ENCODE measurements around the gene FAF1.
"Not testable (repeated sequence)": the region's sequence is repeated elsewhere in the genome, so short reads cannot be mapped to it uniquely, and the experiment has no call there.

FAF1 gene

DNA sequence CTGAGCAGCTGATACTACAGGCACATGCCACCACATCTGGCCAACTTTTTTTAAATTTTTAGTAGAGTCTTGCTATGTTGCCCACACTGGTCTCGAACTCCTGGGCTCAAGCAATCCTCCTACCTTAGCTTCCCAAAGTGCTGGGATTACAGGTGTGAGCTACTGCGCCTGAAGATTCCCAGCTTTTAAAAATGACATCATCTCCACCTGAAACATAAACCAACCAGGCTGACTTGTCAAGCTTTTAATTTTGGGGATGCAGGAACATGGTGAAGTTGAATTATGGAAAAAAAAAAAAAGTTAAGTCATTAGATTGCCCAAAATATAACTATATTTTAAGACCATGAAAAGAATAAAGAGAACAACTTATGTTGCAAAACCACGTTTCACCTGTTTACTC, 350.6 kb downstream of the FAF1 start:
- no peak for DNase-seq

DNA sequence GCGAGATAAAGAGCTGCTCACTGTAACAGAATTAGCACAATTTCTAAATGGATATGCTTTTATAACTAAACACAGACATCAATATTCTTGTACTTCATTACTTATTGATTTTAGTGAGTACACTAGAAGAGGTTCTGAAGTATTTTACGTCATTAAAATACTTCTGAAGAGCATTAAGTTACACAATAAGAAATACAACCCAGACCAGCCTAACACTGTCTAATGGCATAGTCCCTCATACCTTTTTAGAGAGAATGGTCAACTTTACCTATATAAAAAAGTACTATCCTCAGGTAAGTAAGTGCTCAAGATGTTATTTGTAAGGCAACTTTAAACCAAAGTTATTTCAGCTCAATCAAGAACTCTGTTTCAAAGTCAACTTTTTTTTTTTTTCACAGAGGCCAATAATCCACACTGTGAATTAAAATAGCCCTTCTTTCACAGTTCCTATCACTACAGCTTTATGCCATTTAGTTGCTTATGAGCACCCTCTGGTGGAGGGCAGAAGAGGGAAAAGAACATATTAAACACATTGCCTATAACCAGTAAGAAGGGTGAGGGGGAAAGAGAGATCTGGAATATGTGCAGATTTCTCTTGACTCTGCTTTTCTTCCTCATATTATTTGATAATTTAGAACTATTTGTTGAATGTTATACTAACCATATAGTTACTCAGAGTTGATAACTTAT, 354.7 kb downstream of the FAF1 start:
- DNase-seq, result no peak

DNA sequence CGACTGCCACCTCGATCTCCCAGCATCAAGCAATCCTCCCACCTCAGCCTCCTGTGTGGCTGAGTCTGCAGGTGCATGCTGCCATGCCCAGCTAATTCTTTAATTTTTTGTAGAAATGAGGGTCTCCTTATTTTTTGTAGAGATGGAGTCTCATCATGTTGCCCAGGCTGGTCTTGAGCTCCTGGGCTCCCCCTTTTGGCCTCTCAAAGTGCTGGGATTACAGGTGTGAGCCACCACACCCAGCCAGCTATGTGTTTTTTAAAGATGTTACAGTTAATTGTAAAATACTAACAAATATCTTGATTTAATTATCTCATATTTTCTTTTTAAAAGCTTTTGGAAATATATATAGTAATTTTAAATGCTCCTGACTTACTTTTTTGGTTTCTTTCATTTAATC, 355.5 kb downstream of the FAF1 start:
- DNase-seq, result no peak

DNA sequence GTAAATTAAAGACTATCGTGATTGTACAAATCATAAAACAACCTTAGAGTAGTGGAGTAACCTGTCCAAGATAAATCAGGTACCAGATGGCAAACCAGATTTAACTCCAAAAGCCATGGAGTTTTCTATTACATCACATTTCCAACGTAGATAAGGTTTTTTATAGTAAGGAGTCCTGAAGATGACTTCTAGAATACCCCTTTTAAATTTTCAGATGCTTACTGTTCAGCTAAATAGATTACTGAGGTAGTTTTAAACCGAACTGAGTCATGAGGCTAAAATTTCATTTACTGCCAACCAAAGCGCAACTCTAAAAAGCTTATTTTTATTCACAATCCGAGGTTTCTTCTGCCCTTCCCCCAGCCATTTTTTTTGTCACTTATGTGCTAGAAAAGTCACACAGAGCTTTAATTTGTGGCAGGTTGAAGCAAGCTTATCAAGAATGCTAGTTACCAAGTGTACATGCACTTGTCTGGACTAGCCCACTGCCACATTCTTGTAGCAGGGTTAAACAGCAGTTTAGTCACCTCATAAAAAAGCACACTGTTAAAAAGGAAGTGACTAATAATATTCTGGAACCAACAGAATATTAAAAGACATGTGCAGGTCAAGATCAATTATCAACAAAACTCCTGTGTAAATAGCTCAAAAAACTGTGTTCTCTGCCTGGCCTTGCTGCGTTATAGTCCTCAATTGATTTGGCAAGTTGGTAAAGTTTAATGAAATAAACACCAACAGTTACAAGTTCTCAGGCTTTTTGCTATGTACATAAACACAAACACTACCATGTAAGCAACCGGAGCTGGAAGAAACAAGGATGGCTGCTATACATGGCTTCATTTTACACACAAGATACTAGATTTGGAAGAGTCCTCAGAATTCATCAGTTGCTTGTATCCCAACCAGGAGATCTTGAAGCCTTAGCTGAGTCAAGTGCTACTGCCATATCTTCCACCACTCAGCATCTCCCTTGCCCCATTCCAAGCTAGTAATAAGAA, 356.5 kb downstream of the FAF1 start:
- no peak for DNase-seq

DNA sequence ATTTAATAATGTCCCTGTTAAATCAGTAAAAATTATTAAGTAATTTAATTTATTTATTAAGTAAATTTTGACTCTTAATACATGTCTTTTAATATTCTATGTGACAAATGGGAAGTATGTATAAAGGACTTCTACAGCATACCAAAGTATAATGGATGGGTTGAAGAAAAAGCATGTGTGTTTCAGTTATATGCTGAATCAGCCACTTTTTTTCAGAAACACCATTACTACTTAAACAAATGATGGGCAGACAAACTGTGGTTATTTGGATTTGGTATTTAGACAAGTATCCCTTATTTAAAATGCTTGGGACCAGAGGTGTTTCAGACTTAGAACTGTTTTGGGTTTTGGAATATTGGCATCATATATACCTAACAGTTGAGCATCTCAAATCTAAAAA, 360.5 kb downstream of the FAF1 start:
- DNase-seq, result no peak

DNA sequence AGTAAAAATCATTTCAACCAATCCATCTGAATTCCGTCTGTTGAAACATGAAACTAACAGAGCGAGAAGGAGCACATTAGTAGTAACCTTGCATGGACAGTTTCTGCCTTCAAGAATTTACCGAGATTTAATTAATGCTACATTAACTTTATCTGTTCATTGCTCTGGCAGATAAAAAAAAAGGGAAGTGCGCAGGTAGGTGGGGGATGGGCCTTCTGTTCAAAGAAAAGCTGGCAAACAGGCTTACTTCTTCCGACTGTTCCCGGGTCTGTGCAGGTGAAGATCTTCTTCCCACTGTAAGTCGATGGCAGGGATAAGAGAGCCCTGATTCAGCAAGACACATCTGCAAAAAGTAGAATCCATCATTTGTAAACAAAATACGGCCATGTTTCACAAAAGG, 364.2 kb downstream of the FAF1 start:
- DNase-seq, result no peak

DNA sequence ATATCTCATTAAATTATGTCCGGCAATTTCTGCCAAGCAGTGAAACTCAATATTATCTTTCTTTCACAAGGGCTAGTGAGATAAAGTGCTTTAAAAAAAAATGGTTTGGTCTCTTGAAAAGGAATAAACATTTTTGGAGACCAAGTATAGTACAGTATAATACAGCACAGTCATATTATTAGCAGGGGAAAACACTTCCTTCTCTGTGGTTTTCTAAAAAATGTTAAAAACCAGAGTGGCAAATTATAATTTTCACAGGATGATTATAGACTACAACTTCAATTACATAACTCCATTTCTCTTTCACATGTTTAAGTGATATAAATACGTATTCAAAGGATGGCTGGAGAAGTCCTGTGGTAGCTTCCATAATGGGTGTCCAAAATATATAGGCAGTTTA, 366.6 kb downstream of the FAF1 start:
- DNase-seq, result no peak

DNA sequence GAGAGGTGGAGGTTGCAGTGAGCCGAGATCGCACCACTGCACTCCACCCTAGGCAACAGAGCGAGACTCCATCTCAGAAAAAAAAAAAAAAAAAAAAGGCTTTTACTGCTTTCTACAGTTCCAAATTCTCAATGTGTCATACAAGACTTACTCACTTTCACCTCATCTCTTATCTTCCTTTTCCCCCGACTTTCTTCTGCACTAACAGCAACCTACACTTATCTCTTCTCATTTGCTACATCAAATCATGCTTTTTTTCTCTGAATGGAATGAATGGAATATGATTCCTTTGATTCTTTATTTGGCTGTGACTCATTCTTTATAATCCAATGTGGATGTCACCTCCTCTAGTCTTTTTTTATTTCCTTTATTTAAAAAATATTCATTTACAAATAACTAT, 368.5 kb downstream of the FAF1 start:
- no peak for DNase-seq

DNA sequence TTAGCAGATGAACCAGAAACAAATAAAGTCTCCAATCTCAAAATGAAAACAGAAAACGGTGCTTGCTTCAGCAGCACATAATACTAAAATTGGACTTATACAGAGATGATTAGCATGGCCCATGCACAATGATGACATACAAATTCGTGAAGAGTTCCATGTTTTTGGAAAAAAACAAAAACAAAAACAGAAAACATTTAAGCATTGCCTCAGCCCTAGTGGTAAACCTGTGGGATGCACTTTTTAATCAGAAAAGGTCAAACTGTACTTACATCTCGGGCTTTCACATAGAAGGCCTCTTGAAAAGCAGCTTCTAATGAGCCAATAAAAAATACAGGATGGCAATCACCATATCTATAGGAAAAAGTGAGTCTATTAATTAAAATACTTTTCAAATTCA, 377.7 kb downstream of the FAF1 start:
- no peak for DNase-seq

DNA sequence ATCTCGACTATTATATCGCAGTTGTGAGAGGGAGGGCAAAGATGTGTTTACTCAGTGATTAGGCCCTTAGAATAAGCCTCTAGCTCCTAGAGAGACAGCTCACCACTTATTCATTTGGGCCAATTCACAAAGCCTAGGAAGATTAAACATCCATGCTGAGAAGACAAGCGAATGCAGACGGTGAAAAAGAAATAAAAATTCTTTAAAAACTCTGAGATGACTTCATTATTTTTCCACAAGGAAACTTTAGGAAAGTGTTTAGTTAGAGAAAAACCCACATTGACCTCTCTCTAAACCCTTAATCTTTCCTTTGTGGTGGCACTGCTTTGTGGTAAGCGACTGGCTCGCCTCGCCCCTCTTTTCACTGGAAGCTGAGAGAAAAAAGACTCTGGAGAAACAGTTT, 390.0 kb downstream of the FAF1 start:
- DNase-seq, result no peak

DNA sequence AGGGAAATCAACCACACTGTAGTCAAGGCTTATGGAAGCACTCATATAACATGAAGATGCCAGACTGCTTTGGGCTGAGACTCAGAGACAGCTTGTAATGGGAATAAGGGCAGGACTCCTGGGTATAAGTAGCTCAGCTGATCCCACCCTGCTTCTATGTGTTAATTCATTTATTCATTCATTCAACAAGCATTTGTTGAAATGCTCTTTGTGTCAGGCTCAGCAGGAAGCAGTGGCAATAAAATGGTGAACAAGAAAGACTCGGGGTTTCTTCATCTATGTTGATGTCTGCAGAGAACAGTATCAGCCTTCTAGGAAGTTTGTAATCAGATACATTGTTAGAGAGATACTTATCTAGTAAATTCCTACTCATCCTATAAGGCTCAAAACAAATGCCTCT, 391.3 kb downstream of the FAF1 start:
- no peak for DNase-seq

DNA sequence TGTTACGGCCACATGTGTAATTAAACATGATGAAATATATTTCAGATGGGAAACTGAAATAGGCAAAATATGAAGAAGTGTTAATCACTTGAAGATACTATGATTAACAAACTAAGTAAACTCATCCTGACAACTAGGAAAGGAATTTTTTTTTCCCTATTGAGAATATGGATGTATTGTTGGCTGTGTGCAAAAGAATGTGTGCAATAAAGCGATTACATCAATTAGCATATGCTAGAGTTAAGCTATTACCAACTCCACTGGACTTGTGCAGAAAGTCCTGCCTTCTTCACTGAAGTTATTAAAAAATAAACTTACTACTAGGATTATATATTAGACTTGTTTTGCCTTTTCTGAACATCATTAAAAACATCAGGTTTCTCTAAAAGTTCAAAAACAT, 393.7 kb downstream of the FAF1 start:
- no peak for DNase-seq

DNA sequence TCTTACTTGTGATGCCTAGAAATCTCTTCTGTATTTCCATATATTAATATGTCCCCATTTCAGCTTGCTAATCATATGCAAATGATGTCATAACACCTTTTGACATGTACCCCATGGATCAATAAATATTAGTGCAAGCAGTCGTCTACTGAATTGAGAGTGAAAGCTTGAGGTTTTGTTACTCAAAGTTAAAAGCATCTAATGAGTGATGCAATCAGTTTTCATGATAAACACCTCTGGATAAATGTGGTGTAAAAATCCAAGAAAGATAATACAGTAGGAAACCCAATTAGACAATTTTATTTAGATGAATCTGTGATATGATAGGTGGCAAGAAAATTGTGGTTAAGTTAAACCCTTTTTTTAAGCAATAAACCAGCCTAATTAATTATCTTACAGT, 395.6 kb downstream of the FAF1 start:
- no peak for DNase-seq

DNA sequence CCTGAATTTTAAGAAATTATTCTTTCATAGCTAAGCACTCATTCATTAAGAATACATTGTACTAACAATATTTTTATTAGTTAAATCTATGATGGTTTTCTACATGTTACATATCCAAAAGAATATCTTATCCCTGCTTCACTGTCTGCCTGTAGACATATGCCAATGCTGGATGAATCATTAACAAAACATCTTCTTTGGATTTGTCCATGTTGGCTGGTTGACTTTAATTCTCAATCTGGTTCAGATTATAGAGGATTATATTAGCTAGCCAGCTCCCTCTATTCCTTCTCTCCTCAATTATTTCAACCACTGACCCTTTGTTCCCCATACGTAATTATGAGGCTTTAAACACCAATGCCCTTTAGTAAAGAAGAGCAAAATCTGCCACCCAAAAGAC, 398.0 kb downstream of the FAF1 start:
- DNase-seq, result no peak

DNA sequence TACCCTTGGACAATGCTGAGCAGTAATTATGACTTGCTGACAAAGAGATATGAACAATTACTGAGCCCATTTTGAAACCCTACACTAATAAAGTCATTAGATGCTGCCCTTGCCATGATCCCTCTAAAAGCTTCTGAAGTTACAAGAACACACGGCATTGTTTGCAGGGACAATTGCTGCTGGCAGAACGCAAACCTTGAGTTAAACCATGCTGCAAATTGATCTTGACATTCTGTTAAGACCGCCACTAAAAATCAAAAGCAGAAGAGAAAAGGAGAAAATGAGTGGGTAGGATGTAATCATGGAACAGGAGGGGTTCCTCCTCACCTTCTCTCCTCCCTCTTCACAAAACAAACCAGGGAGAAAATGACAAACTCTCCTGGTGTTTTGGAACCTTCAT, 400.6 kb downstream of the FAF1 start:
- DNase-seq, result no peak

DNA sequence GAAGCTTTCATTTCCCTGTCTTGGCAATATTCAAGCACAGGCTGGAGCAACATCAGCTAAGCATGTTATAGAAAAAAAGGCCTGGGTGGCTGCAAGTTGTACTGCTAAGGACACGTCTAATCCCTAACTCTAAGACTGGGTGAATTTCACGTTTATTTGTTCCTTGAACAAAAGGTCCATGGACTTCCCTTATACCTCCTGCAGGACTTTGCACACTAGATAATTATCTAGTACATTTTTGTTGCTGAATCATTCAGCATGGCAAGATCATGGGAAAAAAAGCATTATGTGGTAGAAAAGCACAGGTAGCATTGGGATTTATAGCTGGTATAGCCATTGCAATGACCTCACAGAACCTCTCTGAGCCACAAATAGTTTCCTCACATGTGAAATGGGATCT, 406.1 kb downstream of the FAF1 start:
- DNase-seq, result no peak

DNA sequence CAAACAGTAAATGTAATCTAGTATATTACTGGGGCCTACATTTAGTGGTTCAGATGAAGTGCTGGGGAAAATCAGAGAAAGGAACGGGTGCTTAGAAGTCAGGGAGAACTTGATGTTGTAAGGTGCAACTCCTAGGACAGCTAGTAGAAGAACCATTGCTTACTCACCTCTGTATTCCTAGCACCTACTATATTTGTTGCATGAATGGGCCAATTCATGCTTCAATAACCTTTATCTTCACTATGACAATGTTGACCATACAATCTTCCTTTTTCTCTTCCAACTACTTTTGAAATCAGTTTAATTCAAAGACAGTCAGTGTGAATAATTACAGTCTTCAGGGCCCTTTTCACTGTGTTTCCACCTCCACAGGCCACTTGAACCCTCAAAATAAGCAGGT, 411.8 kb downstream of the FAF1 start:
- DNase-seq, result no peak

DNA sequence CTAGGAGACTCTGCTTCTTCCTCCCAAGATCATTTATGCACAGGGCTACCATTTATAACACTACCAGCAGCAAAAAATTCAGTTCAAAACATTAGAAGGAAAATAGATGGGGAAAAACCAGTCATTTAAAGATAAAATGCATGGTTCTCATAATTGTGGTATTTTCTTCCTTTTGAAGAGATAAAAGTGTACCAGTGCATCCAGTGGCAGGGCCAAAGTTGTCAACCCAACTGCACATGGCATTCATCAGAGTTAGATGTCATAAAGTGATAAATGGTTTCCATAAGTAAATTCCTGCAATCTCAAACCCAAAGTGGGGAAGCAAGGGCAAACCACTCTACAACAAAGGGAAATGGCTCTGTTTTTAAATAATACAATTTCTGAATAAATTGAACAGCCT, 417.7 kb downstream of the FAF1 start:
- no peak for DNase-seq

DNA sequence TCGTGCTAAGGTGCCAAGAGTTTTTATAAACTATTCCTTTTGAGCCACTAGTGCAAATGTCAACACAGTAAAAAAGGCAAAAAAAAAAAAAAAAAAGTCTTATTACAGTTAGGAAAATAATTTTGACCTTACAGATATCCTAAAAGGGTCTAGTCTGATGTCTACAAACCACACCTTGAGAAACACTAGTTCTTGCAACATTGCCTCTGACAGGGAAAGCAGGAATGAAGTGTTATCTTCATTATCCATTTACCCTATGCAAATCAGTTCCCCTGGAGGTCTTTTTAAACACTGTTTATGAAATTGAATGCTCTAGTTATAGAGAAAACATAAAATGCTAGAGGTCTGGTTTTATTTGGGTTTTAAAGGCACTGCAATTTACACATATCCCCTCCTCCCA, 421.6 kb downstream of the FAF1 start:
- no peak for DNase-seq

DNA sequence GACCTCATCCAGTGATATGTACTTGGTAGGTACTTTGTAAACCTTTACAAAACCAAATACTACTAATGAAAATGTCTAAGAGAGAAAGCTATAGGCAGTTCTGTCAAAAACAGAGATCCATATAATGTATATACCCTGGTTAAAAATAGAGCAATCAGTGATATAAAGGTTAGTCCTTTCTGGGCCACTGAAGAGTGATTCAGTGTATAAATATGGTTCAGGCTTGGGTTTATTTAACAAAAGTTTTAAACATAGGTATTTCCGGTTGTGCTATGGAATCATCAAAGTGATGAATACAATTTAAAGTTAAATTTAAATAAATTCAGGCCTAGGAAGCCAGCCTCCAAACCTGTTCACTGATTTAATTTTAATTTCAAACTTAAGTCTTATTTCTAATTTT, 428.5 kb downstream of the FAF1 start:
- no peak for DNase-seq

DNA sequence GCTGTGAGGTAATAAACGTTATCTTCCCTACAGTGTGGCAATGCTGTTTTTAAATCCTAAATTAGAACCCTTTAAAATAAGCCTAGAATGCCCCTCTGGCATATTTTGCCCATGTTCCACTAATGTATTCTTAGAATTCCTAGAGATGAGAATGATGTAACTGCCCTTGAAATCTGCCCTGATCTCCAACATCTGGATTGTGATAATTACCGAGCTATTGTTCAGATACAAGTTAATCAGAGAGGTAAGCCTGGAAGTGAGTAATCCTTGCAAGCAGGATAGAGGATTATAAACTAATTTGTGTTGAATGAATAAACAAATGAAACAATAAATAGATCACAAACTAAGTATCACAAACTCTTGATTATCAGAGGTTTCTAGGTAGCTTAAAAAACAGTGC, 429.0 kb downstream of the FAF1 start:
- DNase-seq, result no peak

DNA sequence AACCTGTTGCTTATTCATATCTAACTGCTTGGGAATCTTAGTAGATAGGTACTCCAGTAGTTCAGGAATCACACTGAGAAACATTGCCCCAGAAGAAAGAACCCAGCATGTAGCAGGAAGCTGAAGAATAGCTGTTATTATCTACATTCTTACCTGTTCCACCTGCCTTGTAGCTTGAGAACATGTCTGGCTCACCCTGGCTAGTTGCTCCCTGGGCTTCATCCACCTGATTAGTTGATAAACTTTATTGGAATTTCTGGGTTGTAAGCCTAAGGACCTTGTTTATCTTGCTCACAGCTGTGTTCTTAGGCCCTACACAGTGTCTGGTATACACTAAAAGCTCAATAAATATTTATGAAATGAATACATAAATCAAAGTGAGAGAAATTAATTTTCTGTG, 430.6 kb downstream of the FAF1 start:
- no peak for DNase-seq

DNA sequence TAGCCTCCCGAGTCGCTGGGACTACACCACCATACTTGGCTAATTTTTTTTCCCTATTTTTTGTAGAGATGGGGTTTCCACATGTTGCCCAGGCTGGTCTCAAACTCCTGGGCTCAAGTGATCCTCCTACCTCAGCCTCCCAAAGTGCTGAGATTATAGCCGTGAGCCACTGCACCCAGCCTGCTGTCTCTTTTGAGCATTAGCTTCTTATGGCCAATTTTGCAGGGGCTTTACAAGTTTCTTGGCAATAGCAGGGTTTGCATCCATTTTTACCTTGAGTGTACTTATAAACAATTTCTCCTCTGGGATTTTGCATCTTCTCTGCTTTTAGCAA, 432.1 kb downstream of the FAF1 start:
- DNase-seq, result not testable (repeated sequence)

DNA sequence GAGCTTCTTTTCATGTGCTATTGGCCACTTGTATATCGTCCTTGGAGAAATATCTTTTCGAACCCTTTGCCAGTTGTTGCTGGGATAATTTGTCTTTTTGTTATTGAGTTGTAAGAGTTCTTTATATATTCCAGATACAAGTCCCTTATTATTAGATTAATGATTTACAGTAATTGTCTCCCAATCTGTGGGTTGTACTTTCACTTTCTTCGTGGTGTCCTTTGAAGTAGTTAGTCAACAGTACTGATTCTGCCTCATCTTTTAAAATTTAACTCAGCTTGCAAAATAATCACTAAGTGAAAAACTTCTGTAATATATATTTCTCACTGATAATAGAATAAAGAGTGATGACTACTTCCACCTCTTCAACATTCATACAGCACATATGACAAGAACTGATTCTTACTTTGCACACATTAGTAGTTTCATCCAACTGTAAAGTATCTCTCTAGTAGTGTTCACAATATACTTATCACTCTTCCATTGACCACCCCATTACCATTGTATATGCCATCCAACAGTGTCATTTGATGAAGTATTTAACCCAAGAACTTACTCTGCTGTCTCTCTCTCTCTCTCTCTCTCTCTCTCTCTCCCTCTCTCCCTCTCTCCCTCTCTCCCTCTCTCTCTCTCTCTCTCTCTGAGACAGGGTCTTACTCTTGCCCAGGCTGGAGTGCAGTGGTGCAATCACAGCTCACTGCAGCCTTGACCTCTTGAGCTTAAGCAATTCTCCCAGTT, 432.6 kb downstream of the FAF1 start:
- no peak for DNase-seq

All from activated CD8-positive, alpha-beta memory T cell treated with anti-CD3 and anti-CD28 coated beads, Interleukin-2, amount 50 U/mL, for 4 hours (primary cell).